Activated T-cell treated with anti-CD3 and anti-CD28 coated beads, Interleukin-2, amount 50 U/mL, for 72 hours (primary cell): ENCODE results near the gene ZBTB7B. TPM values are rescaled to one million over a fixed set of nuclear protein-coding genes. Genes with fewer than 3 reads are reported as not detected.
"Not testable (repeated sequence)": the region's sequence is repeated elsewhere in the genome, so short reads cannot be mapped to it uniquely, and the experiment has no call there.

Experiments
- ATAC-seq, 2 donors: fragments of 150-1000 bp; cut with Tn5 transposase; replicated peaks in 1 of 2; 2 replicates each; pipeline ENCODE4 v1.10.0; 2021; ENCODE audit warnings: moderate library complexity in 2 of 2, mild to moderate bottlenecking in 1 of 2
- DNase-seq, 2 donors: peaks; one replicate each; pipeline ENCODE4 v3.0.0; 2021 to 2022; ENCODE audit warnings: mixed read lengths in 1 of 2
- H3K27ac Mint-ChIP-seq: one replicate; pipeline ENCODE4 v1.8.0; 2022; ENCODE audit warnings: mild to moderate bottlenecking, moderate library complexity, mixed read lengths
- H3K27me3 Mint-ChIP-seq: one replicate; pipeline ENCODE4 v1.8.0; 2022; ENCODE audit warnings: low read depth, mixed read lengths
- H3K36me3 Mint-ChIP-seq, 2 donors: one replicate each; pipeline ENCODE4 v1.8.0; 2022; ENCODE audit warnings: mixed read lengths in 2 of 2, mild to moderate bottlenecking in 1 of 2; ENCODE audit not compliant: insufficient read depth in 2 of 2
- H3K4me1 Mint-ChIP-seq: one replicate; pipeline ENCODE4 v1.8.0; 2022; ENCODE audit warnings: low read depth, mixed read lengths
- H3K4me3 Mint-ChIP-seq, 2 donors: one replicate each; pipeline ENCODE4 v1.8.0; 2022; ENCODE audit warnings: mild to moderate bottlenecking in 2 of 2, mixed read lengths in 2 of 2, moderate library complexity in 2 of 2
- H3K9me3 Mint-ChIP-seq, 2 donors: one replicate each; pipeline ENCODE4 v1.8.0; 2022; ENCODE audit warnings: mixed read lengths in 2 of 2
- total RNA-seq, 2 donors: library from RNA; stranded (reverse); gene quantifications; one replicate each; pipeline ENCODE4 v1.2.3, GENCODE V29; 2022

Gene ZBTB7B
- total RNA-seq, 2 donors from 2014 or later, result 129 to 141 TPM

DNA sequence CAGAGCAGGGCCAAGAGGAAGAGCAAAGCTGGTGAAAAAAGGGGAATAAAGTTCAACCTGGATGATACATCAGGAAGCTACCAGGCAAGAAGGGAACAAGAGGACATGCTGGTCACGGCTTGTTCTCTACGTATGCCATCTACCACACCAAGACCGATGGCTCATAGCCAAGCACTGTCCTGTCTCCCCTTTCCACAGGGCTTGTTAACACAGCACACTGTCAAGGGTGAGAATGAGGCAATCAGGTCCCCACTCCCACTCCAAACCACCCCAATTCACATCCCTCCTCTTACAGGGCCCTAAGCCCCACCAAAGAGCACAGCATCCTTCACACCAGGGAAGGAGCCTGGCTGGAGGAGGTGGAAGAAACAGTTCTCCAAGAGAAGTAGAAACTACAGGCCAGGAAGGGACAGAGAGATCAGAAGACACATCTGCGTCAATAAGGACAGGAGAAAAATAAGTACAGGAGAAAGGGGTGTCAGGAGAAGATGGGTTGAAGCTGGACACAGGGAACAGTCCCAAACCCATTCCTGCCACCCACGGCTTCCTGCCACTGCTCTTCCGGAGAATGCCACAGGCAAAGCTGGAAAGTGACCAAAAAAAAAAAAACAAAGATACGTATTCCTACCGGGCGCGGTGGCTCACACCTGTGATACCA lies 31.1 kb upstream of the ZBTB7B start:
- no peak for DNase-seq

DNA sequence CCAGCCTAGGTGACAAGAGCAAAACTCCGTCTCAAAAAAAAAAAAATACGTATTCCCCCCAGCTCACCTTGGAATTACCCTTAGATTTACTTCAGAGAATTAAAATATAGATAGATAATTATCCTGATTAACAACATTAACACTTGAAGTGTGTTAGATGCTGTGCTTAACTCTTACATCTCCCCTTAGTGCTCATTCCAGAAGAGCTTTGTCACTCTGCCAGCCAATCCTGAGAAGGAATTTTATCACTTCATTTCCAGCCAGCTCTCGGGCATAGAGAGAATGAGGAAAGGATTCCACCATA lies 30.4 kb upstream of the ZBTB7B start:
- ATAC-seq (no peak), DNase-seq (no peak)
- H3K27ac Mint-ChIP-seq, result peak overlapping the region; percentile 17
- H3K36me3 Mint-ChIP-seq, result peaks cover 4% of the 10 kb centered on the region in 2 donors
- H3K9me3 Mint-ChIP-seq, result no peaks in the 10 kb centered on the region
- H3K4me3 Mint-ChIP-seq, result no peak overlapping the region
- H3K27me3 Mint-ChIP-seq, result no peaks in the 10 kb centered on the region
- H3K4me1 Mint-ChIP-seq, result peaks cover 44% of the 10 kb centered on the region

More for the DNA sequence above, 31.1 kb upstream of the ZBTB7B start:
- peak overlapping the region; percentile 48 to 65 for H3K4me3 Mint-ChIP-seq
- ATAC-seq, result no peak
- H3K4me1 Mint-ChIP-seq, result peaks cover 44% of the 10 kb centered on the region
- peaks cover 4% of the 10 kb centered on the region in 2 donors for H3K36me3 Mint-ChIP-seq
- no peaks in the 10 kb centered on the region for H3K27me3 Mint-ChIP-seq
- peak overlapping the region; percentile 78 for H3K27ac Mint-ChIP-seq
- no peaks in the 10 kb centered on the region for H3K9me3 Mint-ChIP-seq

- Mint-ChIP-seq H3K9me3 (no peaks in the 10 kb centered on the region), H3K4me3 (no peak overlapping the region), H3K36me3 (peaks cover 4% of the 10 kb centered on the region in 2 donors), H3K27me3 (no peaks in the 10 kb centered on the region), H3K4me1 (peaks cover 44% of the 10 kb centered on the region), H3K27ac (peak overlapping the region; percentile 51)
- DNase-seq (no peak), ATAC-seq (no peak)
Measured at GRCh38 chr1:154972517-154973343, 29.9 kb upstream of the ZBTB7B start.

GRCh38 chr1:154973344-154974101 lies 29.1 kb upstream of the ZBTB7B start:
- Mint-ChIP-seq H3K9me3 (no peaks in the 10 kb centered on the region), H3K4me1 (peaks cover 41% of the 10 kb centered on the region), H3K36me3 (peaks cover 0 to 4% of the 10 kb centered on the region in 2 donors), H3K4me3 (no peak overlapping the region), H3K27ac (no peak overlapping the region), H3K27me3 (no peaks in the 10 kb centered on the region)
- peak; percentile 95 to 97 for DNase-seq
- peak; percentile 26 to 30 for ATAC-seq

- no peak within 1 kb of the TSS for H3K27ac Mint-ChIP-seq
- no peaks in the 10 kb centered on the region for H3K27me3 Mint-ChIP-seq
- no peak within 1 kb of the TSS for H3K4me3 Mint-ChIP-seq
- H3K4me1 Mint-ChIP-seq, result peaks cover 33% of the 10 kb centered on the region
- ATAC-seq, result peak; percentile 84 to 87
- DNase-seq, result peak; percentile 92 to 96
- no peaks in the 10 kb centered on the region for H3K9me3 Mint-ChIP-seq
- H3K36me3 Mint-ChIP-seq, result peaks cover 3 to 4% of the 10 kb centered on the region in 2 donors
Measured at GRCh38 chr1:154974102-154974807, 28.3 kb upstream of the ZBTB7B start, which contains the start of gene CKS1B. CKS1B (plus strand) TSS chr1:154974681; CDS start chr1:154974746, 65 bp downstream.

DNA sequence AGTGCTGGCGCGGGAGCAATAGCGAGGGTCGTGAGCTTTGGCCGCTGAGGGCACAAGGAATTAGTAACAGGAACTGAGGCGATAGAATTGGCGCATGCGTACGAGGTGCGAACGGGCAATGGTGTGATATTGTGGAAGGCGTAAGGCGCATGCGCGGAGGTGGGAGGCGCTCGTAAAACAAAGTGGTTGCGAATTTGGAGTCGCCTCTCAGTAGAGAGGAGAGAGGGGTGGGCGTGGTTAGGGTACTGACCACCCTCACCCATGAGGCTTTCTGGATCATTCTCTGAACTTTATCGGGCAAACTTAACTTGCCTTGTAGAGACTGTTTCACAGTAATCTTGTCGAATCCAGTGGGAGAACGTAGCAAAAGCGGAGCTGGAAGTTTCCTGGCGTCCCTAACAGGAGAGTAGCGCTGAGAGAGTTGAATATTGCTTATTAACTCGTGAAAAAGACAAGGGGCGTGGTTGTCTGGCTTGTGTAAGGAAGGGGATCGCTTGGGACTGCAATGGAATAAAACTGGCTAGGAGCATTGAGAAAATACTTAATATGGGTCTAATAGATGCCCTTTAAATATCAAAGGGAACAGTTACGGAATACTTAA lies 27.7 kb upstream of the ZBTB7B start:
- H3K9me3 Mint-ChIP-seq, result no peaks in the 10 kb centered on the region
- no peak overlapping the region for H3K4me3 Mint-ChIP-seq
- no peak overlapping the region for H3K27ac Mint-ChIP-seq
- DNase-seq, result peak; percentile 94 to 95
- peaks cover 7 to 8% of the 10 kb centered on the region in 2 donors for H3K36me3 Mint-ChIP-seq
- ATAC-seq, result peak; percentile 64 to 65
- no peaks in the 10 kb centered on the region for H3K27me3 Mint-ChIP-seq
- peaks cover 28% of the 10 kb centered on the region for H3K4me1 Mint-ChIP-seq

- Mint-ChIP-seq H3K27me3 (no peaks in the 10 kb centered on the region), H3K4me1 (peaks cover 27% of the 10 kb centered on the region), H3K9me3 (no peaks in the 10 kb centered on the region), H3K27ac (no peak overlapping the region), H3K4me3 (no peak overlapping the region), H3K36me3 (peaks cover 7 to 8% of the 10 kb centered on the region in 2 donors)
- peak in 1 of 2 donors; percentile 8 for ATAC-seq
- DNase-seq, result peak; percentile 65 to 70
Measured at GRCh38 chr1:154975409-154976059, 27.1 kb upstream of the ZBTB7B start.

GRCh38 chr1:154977762-154978161 lies 24.8 kb upstream of the ZBTB7B start:
- ATAC-seq, H3K27me3 Mint-ChIP-seq, H3K4me1 Mint-ChIP-seq, H3K36me3 Mint-ChIP-seq, DNase-seq, H3K9me3 Mint-ChIP-seq: not testable (repeated sequence)
- Mint-ChIP-seq H3K27ac (peak overlapping the region; percentile 55), H3K4me3 (peak overlapping the region in 1 of 2 donors; percentile 37)

- DNase-seq, result no peak
- Mint-ChIP-seq H3K27me3 (no peaks in the 10 kb centered on the region), H3K27ac (no peak overlapping the region), H3K9me3 (no peaks in the 10 kb centered on the region), H3K4me1 (no peaks in the 10 kb centered on the region), H3K4me3 (no peak overlapping the region), H3K36me3 (peaks cover 6 to 9% of the 10 kb centered on the region in 2 donors)
- no peak for ATAC-seq
Measured at GRCh38 chr1:154978360-154978759, 24.2 kb upstream of the ZBTB7B start.

DNA sequence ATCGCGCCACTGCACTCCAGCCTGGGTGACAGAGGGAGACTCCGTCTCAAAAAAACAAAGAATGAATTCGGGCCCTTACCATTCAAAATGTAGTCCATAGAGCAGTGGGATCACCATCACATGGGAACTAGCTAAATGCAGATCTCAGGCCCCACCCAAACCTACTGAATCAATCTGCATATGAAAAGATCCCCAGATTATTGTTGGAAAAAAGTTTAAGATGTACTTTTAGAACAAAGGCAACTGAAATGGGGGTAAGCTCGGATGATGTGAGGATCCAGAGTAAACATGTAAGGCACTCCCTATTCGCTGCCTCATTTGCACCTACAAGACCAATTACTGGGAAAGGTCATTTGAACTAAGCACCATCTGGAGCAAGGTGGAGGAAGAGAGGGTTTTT lies 20.3 kb upstream of the ZBTB7B start:
- no peak for ATAC-seq
- no peak overlapping the region for H3K27ac Mint-ChIP-seq
- peaks cover 10% of the 10 kb centered on the region for H3K4me1 Mint-ChIP-seq
- peaks cover 6 to 9% of the 10 kb centered on the region in 2 donors for H3K36me3 Mint-ChIP-seq
- H3K4me3 Mint-ChIP-seq, result no peak overlapping the region
- DNase-seq, result no peak
- no peaks in the 10 kb centered on the region for H3K9me3 Mint-ChIP-seq
- no peaks in the 10 kb centered on the region for H3K27me3 Mint-ChIP-seq

DNA sequence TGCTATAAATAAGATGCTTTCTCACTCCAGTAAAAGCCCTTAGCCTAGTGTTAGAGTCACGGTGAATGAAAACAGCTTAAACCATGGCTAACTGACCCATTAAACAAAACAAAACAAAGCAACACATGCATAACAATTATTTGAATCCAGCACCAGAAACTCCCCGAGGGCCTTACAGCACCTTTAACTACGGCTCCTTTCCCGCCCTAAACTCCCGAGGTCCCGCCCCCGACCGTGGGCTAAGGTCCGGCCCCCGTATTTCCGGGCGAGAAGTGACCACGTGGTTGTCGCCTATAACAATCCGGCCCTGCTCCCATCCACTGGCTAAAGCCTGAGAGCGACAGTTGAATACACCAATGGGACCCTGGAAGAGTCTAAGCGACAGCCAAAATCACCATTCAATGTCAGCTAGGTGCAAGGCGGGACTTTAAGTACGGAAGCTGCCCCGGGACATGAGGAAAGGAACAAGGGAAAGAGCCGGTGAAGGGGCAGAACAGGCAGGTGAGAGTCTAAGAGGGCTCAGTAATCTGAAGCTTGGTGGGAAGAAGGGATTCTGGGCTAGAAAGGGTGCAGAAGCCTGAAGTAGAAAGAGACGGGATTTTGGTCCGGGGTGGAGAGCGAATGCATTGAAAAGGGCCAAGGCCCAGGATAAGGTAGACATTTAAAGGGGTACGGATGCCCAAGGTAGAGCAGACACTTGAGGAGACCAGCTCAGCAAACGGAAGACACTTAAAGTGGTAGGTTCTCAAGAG lies 19.5 kb upstream of the ZBTB7B start, which contains the start of gene FLAD1:
Gene FLAD1 (plus strand): TSS at position 448 of the 752 bp plus-strand sequence. CDS start 351 bp downstream, outside the sequence.
- H3K27me3 Mint-ChIP-seq, result no peaks in the 10 kb centered on the region
- peaks cover 4 to 9% of the 10 kb centered on the region in 2 donors for H3K36me3 Mint-ChIP-seq
- DNase-seq (peak; percentile 96 to 98), ATAC-seq (peak; percentile 99 to 100)
- no peak within 1 kb of the TSS for H3K4me3 Mint-ChIP-seq
- peaks cover 14% of the 10 kb centered on the region for H3K4me1 Mint-ChIP-seq
- H3K9me3 Mint-ChIP-seq, result no peaks in the 10 kb centered on the region
- H3K27ac Mint-ChIP-seq, result peak within 1 kb of the TSS; percentile 88
